Measurements from ENCODE around the gene KANSL1L.

Gene KANSL1L

GRCh38 chr2:209988010-209988409 lies 183.2 kb downstream of the KANSL1L start:
- DNase-seq: no peak

- peak; percentile 52 to 54 for DNase-seq
These were observed 184.8 kb downstream of the KANSL1L start for GRCh38 chr2:209986415-209986814.

DNA sequence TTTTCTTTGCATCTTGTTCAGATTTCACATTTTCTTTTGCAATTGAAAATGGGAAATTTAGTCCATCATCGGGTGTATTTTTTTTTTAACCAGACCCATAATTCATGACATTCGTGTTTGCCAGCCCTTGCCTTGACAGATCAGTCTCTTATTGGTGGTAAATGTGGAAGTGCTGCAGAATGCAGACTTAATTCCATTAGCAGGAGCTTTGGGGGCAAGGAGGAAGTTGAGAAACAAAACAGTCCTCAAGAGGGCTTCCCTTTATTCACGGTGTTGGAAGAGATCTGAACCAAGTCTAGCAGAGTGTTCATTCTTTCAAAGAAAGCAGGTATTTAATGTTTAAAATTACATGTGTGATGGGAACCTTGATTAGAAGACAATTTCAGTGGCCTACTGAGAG lies 185.3 kb downstream of the KANSL1L start:
- DNase-seq: peak; percentile 73 to 81

- DNase-seq: no peak
These were observed 186.9 kb downstream of the KANSL1L start for GRCh38 chr2:209984291-209984690.

GRCh38 chr2:209977386-209978239 lies 193.6 kb downstream of the KANSL1L start:
- DNase-seq: peak; percentile 15 to 72

DNA sequence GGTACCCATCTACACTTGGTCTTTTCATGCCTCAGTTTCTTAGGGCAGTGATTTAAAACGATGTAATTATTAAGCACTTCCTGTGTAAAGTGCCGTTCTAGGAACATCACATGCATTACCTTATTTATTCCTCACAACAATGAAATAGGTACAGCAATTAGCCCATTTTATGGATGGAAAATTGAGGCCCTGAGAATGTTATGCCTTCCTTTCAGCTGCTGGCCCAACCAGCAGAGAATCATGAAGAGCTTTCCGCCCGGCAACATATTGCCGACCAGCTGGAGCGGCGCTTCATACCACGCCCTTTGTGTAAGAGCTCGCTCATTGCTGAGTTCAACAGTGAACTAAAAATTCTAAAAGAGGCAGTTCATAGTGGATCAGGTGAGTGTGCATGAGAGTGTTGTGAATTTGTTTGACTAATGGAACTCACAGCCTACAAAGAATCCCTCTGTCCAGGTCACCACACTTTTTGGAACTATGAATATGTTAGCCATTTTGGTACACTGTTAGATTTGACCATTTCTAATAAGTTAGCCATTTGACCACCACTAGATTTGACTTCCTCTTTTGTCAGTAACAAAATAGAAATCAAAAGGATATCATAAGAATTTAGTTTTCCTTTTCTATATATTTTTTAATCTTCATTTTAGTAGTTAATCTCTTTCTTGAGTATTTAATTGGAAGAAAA lies 194.4 kb downstream of the KANSL1L start:
- no peak for DNase-seq

- DNase-seq: no peak
These were observed 196.6 kb downstream of the KANSL1L start for GRCh38 chr2:209974576-209974975.

DNA sequence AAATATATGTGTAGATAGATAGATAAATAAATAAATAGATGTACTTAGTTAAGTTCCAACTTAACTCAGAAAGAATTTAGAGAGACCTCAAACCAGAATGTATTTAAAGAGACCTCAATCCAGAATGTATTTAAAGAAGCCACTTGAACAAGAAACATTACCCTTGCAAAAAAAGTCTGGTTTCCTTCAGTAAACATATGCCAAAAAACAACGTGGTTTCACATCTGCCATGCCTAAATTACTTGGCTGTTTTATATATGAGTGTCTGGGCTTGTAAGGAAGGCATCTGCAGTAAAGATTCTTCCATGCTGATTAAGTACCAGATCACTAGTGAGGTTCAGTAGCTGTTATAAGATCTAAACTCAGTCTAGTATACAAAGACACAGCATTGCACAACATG lies 197.9 kb downstream of the KANSL1L start:
- no peak for DNase-seq
